Activated CD8-positive, alpha-beta memory T cell treated with anti-CD3 and anti-CD28 coated beads for 36 hours (primary cell): ENCODE results near the gene CTDSP1. TPM values are rescaled to one million over a fixed set of nuclear protein-coding genes. Genes with fewer than 3 reads are reported as not detected.

Experiments used
- CTCF ChIA-PET: fragments of 350-600 bp; sonication (Branson Sonifier 250); formaldehyde crosslinking; loops from one replicate; lab custom pipeline; 2021; ENCODE audit warnings: antibody characterized with exemption; lab: Charles Lee
- POLR2A ChIA-PET: fragments of 350-600 bp; sonication (Branson Sonifier 250); formaldehyde crosslinking; loops from one replicate; lab custom pipeline; 2021; ENCODE audit warnings: antibody characterized with exemption; lab: Charles Lee
- total RNA-seq, 2 experiments: library from RNA; stranded (reverse); gene quantifications; one replicate each; pipeline ENCODE4 v1.2.3, GENCODE V29; 2021

Gene CTDSP1
- total RNA-seq, 2 experiments from 2014 or later: 100 to 104 TPM

- CTCF ChIA-PET: no interaction called here
- POLR2A ChIA-PET: no interaction called here
Measured at GRCh38 chr2:218432676-218433365, 33.2 kb downstream of the CTDSP1 start.

- CTCF ChIA-PET: no interaction called here
- POLR2A ChIA-PET: no interaction called here
Measured at GRCh38 chr2:218434456-218434855, 34.8 kb downstream of the CTDSP1 start.

- CTCF ChIA-PET: no interaction called here
- POLR2A ChIA-PET: no interaction called here
Measured at GRCh38 chr2:218435003-218435982, 35.6 kb downstream of the CTDSP1 start.

- ChIA-PET POLR2A (no interaction called here), CTCF (no interaction called here)
Measured at GRCh38 chr2:218436992-218437391, 37.3 kb downstream of the CTDSP1 start.

- POLR2A ChIA-PET: no interaction called here
- CTCF ChIA-PET: no interaction called here
Measured at GRCh38 chr2:218437969-218438368, 38.3 kb downstream of the CTDSP1 start.

GRCh38 chr2:218438596-218438995, 38.9 kb downstream of the CTDSP1 start:
- ChIA-PET POLR2A (no interaction called here), CTCF (interaction anchor here (0.6 kb wide), 1 partner anchor 184 kb away, joined by 4 read pairs; no protein-coding TSS in a partner anchor)

- CTCF ChIA-PET: no interaction called here
- POLR2A ChIA-PET: no interaction called here
Measured at GRCh38 chr2:218444692-218445357, 45.2 kb downstream of the CTDSP1 start.

- ChIA-PET POLR2A (no interaction called here), CTCF (no interaction called here)
Measured at GRCh38 chr2:218445602-218446001, 45.9 kb downstream of the CTDSP1 start.

- POLR2A ChIA-PET: no interaction called here
Measured at GRCh38 chr2:218446547-218446946, 46.9 kb downstream of the CTDSP1 start.

GRCh38 chr2:218447072-218447471, 47.4 kb downstream of the CTDSP1 start:
- ChIA-PET CTCF (interaction anchor here (0.7 to 0.9 kb wide), 3 partner anchors 16 to 35 kb away, joined by 3 to 4 read pairs (median 3); no protein-coding TSS in a partner anchor), POLR2A (no interaction called here)

More at GRCh38 chr2:218446547-218446946, 46.9 kb downstream of the CTDSP1 start:
- CTCF ChIA-PET: interaction anchor here (0.7 to 0.9 kb wide), 3 partner anchors 16 to 36 kb away, joined by 3 to 4 read pairs (median 3); no protein-coding TSS in a partner anchor

GRCh38 chr2:218448934-218449333, 49.3 kb downstream of the CTDSP1 start:
- ChIA-PET CTCF (no interaction called here), POLR2A (no interaction called here)

GRCh38 chr2:218452079-218452478, 52.4 kb downstream of the CTDSP1 start:
- CTCF ChIA-PET: no interaction called here
- POLR2A ChIA-PET: no interaction called here

Other genes starting within 250 kb of the CTDSP1 start
- gene CXCR1, start 232.9 kb upstream of the CTDSP1 start, total RNA-seq: not detected
- 100 to 1,000 TPM; 560 to 584 TPM for gene ARPC2, start 182.7 kb upstream of the CTDSP1 start, total RNA-seq
- under 1 TPM; 0.29 to 0.38 TPM for gene GPBAR1, start 138.9 kb upstream of the CTDSP1 start, total RNA-seq
- gene AAMP, start 129.7 kb upstream of the CTDSP1 start, total RNA-seq: 10 to 100 TPM; 96.2 to 98.7 TPM
- gene PNKD, start 129.3 kb upstream of the CTDSP1 start, total RNA-seq: 10 to 100 TPM; 22.7 to 24.1 TPM
- gene TMBIM1, start 107.4 kb upstream of the CTDSP1 start, total RNA-seq: 10 to 100 TPM; 82.9 to 86.4 TPM
- gene CATIP, start 43.0 kb upstream of the CTDSP1 start, total RNA-seq: not detected
- under 1 TPM; 0.13 to 0.15 TPM for gene SLC11A1, start 17.6 kb upstream of the CTDSP1 start, total RNA-seq
- not detected for gene VIL1, start 19.3 kb downstream of the CTDSP1 start, total RNA-seq
- gene USP37, start 168.5 kb downstream of the CTDSP1 start, total RNA-seq: 10 to 100 TPM; 30.7 to 33.2 TPM
- 100 to 1,000 TPM; 135 to 138 TPM for gene CNOT9, start 169.0 kb downstream of the CTDSP1 start, total RNA-seq
- under 1 TPM in 1 of 2 experiments, not detected in 1; 0.10 TPM for gene PLCD4, start 208.0 kb downstream of the CTDSP1 start, total RNA-seq